Measurements from ENCODE around the gene EIF2A.
A peak's percentile ranks its signal among the peaks of the same experiment; 100 is the strongest.

The EIF2A gene

GRCh38 chr3:150528354-150528797, 18.2 kb upstream of the EIF2A start:
- no peak for DNase-seq (ENCODE audit: insufficient read length, low spot score)
- TF ChIP-seq CTCF (IDR thresholded peaks at IDR 0.05; ENCODE audit: insufficient read depth, missing control alignments), result peak; percentile 50
- FAIRE-seq, result no peak

- no peak for TF ChIP-seq CTCF (IDR thresholded peaks at IDR 0.05; ENCODE audit: insufficient read depth, missing control alignments)
- DNase-seq (ENCODE audit: insufficient read length, low spot score) (no peak), FAIRE-seq (no peak)
Measured at GRCh38 chr3:150531775-150532174, 14.8 kb upstream of the EIF2A start.

DNA sequence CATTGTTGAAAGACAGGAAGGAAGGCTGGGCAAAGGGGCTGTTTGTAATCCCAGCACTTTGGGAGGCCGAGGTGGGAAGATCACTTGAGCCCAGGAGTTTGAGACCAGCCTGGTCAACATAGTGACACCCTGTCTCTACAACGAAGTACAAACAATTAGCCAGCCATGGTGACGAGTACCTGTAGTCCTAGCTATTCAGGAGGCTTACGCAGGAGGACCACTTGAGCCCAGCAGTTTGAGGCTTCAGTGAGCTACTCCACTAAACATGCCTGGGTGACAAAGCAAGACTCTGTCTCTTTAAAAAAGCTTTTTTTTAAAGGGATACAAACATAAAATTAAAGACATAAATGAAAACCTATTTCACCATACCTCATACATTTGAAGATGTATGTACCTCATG, 11.4 kb upstream of the EIF2A start:
- no peak for DNase-seq (ENCODE audit: insufficient read length, low spot score)
- no peak for FAIRE-seq
- TF ChIP-seq CTCF (IDR thresholded peaks at IDR 0.05; ENCODE audit: insufficient read depth, missing control alignments), result no peak

- TF ChIP-seq CTCF (IDR thresholded peaks at IDR 0.05; ENCODE audit: insufficient read depth, missing control alignments), result no peak
- no peak for FAIRE-seq
- DNase-seq (ENCODE audit: insufficient read length, low spot score), result no peak
Measured at GRCh38 chr3:150538324-150539208, 8.0 kb upstream of the EIF2A start.

DNA sequence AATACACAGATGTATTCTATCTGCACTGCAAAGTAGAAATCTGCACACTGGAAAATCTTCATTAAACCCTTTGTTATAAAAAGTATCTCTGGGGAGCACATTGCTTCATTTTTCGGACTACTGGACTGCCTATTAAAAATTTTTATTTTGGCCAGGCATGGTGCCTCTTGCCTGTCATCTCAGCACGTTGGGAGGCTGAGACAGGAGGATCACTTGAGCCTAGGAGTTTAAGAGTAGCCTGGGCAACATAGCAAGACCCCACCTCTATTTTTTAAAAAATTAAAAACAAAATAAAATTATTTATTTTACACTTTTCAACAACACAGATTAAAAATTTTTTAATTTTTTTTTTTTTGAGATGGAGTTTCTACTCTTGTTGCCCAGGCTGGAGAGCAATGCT, 6.3 kb upstream of the EIF2A start:
- DNase-seq (ENCODE audit: insufficient read length, low spot score), result no peak
- TF ChIP-seq CTCF (IDR thresholded peaks at IDR 0.05; ENCODE audit: insufficient read depth, missing control alignments), result no peak

DNA sequence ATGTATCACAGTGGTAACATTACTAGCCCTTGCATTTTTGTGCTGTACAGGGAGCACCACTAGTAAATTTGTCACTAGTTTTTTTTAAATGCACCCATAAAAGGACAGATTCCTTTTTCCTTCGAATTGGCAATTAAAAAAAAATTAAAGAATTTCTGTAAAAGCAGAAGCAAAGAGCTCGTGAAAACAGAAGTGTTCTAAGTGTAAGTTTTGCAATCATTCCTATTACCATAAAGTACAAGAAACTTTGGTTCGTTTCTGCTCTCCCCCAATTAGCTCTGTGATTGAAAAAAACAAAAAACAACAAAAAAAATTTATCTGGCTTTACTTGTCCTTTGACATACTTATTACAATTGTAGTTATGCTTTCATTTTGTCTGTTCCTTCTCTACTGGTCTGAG, 5.6 kb upstream of the EIF2A start:
- DNase-seq (ENCODE audit: insufficient read length, low spot score) (no peak), FAIRE-seq (no peak)

More for the DNA sequence above, 6.3 kb upstream of the EIF2A start:
- FAIRE-seq, result no peak

More for the DNA sequence above, 5.6 kb upstream of the EIF2A start:
- no peak for TF ChIP-seq CTCF (IDR thresholded peaks at IDR 0.05; ENCODE audit: insufficient read depth, missing control alignments)

Data from D721Med (cell line).